ENCODE results near the gene CDX2. TPM values are rescaled to one million over a fixed set of nuclear protein-coding genes. Genes with fewer than 3 reads are reported as not detected.

CDX2 gene
- total and polyA plus RNA-seq, 3 experiments from 2014 or later: not detected

DNA sequence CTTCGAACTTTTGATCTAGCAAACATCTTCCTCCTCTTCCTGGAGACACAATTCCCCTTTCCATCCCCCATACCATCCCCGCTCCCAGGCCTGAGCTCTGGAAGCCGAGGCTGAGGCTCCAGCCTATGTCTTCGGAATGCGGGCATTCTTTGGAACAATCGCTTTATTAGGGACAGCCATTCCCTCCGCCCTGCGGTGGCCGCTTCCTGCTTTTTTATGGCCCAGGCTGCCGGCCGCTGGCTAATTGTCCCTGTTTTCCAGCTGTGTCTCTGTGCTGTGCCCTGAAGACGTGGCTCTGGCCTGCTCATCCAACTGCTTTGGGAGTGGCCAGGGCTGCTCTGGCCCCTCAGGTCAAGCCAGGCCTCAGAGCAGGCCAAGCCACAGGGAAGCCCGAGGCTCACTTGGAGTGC is 2.1 kb upstream of the CDX2 start:
- H3K4me1 ChIP-seq (ENCODE audit: insufficient read depth, low read length): no peaks in the 10 kb centered on the region
- no peak for DNase-seq
- peaks cover 34% of the 10 kb centered on the region for H3K27me3 ChIP-seq (ENCODE audit: insufficient read depth, low read length, poor library complexity, severe bottlenecking)
- ChIA-PET CTCF (interaction anchor here (1.2 kb wide), 1 partner anchor 13 kb away, joined by 3 read pairs; no protein-coding TSS in a partner anchor), POLR2A (no interaction called here)
- H3K36me3 ChIP-seq (ENCODE audit: insufficient read depth, low read length): no peaks in the 10 kb centered on the region
- Mint-ChIP-seq H3K4me1 (peaks cover 10 to 42% (median 19%) of the 10 kb centered on the region in 3 donors), H3K9me3 (no peaks in the 10 kb centered on the region), H3K36me3 (no peaks in the 10 kb centered on the region), H3K27ac (no peak overlapping the region), H3K27me3 (peaks cover 61 to 83% of the 10 kb centered on the region in 2 donors), H3K4me3 (peak overlapping the region in 1 of 7 donors; percentile 6)
- H3K9me3 ChIP-seq (ENCODE audit: low read length): no peaks in the 10 kb centered on the region
- H3K27ac ChIP-seq (ENCODE audit: low read depth, low read length): no peak overlapping the region
- H3K4me3 ChIP-seq (ENCODE audit: low read length): no peak overlapping the region

DNA sequence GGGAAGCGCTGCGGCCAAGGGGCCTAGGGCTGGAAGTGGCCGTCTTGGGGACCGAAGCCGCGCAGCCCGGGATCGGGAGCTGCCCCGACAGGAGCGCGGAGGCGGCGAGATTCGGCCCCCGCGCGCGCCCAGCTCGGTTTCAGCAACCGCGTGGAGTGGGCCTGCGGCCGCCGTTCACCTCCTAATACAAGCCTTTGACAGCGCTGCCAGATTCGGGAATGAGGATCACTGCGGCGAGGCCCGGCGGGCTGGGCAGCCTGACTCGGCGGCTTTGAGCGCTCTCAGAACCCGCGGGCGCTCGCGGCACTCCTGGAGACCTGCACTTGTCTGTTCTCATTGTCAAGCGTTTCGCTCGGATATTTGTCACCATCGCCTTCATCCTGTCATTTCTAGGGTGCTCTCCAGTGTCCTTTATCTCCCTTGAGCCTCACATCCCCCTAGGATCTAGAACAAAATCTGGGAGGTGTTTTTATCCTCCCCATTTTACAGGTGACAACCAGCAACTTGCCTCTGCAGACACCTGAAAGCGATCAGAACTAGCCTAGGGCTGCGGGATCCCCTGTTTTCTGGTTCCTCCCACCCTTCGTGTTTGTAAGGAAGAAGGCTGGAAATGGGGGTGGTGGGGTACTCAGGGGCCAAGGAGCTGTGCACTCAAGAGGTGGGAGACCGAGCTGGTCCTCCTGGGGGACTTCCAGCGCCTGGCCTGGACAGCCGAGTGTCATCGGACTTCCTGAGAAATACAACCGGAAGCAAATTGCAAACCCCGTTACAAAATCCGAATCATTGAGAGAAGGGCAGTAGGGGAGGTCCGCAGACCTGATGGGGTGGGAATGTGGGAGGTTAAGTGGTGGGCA is 1.5 kb upstream of the CDX2 start:
- no peaks in the 10 kb centered on the region for H3K36me3 Mint-ChIP-seq
- no peaks in the 10 kb centered on the region for H3K9me3 Mint-ChIP-seq
- POLR2A ChIA-PET: no interaction called here
- Histone ChIP-seq H3K27me3 (ENCODE audit: insufficient read depth, low read length, poor library complexity, severe bottlenecking) (peaks cover 36% of the 10 kb centered on the region), H3K27ac (ENCODE audit: low read depth, low read length) (no peak overlapping the region), H3K4me1 (ENCODE audit: insufficient read depth, low read length) (no peaks in the 10 kb centered on the region), H3K4me3 (ENCODE audit: low read length) (no peak overlapping the region), H3K36me3 (ENCODE audit: insufficient read depth, low read length) (no peaks in the 10 kb centered on the region), H3K9me3 (ENCODE audit: low read length) (no peaks in the 10 kb centered on the region)
- H3K27me3 Mint-ChIP-seq: peaks cover 61 to 84% of the 10 kb centered on the region in 2 donors
- CTCF ChIA-PET: interaction anchor here (1.2 to 1.4 kb wide), 2 partner anchors 10 to 13 kb away, joined by 3 read pairs; no protein-coding TSS in a partner anchor
- H3K27ac Mint-ChIP-seq: no peak overlapping the region
- DNase-seq: no peak
- H3K4me3 Mint-ChIP-seq: no peak overlapping the region
- H3K4me1 Mint-ChIP-seq: peaks cover 11 to 43% (median 19%) of the 10 kb centered on the region in 3 donors

GRCh38 chr13:27969866-27970229 is 733 bp upstream of the CDX2 start:
- Histone ChIP-seq H3K27me3 (ENCODE audit: insufficient read depth, low read length, poor library complexity, severe bottlenecking) (peaks cover 40% of the 10 kb centered on the region), H3K4me3 (ENCODE audit: low read length) (no peak overlapping the region), H3K27ac (ENCODE audit: low read depth, low read length) (no peak overlapping the region), H3K9me3 (ENCODE audit: low read length) (no peaks in the 10 kb centered on the region), H3K4me1 (ENCODE audit: insufficient read depth, low read length) (no peaks in the 10 kb centered on the region), H3K36me3 (ENCODE audit: insufficient read depth, low read length) (no peaks in the 10 kb centered on the region)
- Mint-ChIP-seq H3K36me3 (no peaks in the 10 kb centered on the region), H3K9me3 (no peaks in the 10 kb centered on the region), H3K4me3 (no peak overlapping the region), H3K27ac (no peak overlapping the region), H3K27me3 (peaks cover 63 to 84% of the 10 kb centered on the region in 2 donors), H3K4me1 (peaks cover 9 to 38% (median 13%) of the 10 kb centered on the region in 3 donors)
- CTCF ChIA-PET: interaction anchor here (1.4 kb wide), 1 partner anchor 10 kb away, joined by 3 read pairs; no protein-coding TSS in a partner anchor
- POLR2A ChIA-PET: no interaction called here
- no peak for DNase-seq

GRCh38 chr13:27968316-27969081 is 616 bp downstream of the CDX2 start:
- H3K4me3 ChIP-seq (ENCODE audit: low read length): no peak overlapping the region
- Mint-ChIP-seq H3K27ac (no peak overlapping the region), H3K4me1 (peaks cover 9 to 38% (median 13%) of the 10 kb centered on the region in 3 donors), H3K9me3 (no peaks in the 10 kb centered on the region), H3K27me3 (peaks cover 64 to 82% of the 10 kb centered on the region in 2 donors), H3K4me3 (no peak overlapping the region), H3K36me3 (peaks cover 0 to 1% (median 0%) of the 10 kb centered on the region in 3 donors)
- no peaks in the 10 kb centered on the region for H3K4me1 ChIP-seq (ENCODE audit: insufficient read depth, low read length)
- peaks cover 35% of the 10 kb centered on the region for H3K27me3 ChIP-seq (ENCODE audit: insufficient read depth, low read length, poor library complexity, severe bottlenecking)
- H3K9me3 ChIP-seq (ENCODE audit: low read length): no peaks in the 10 kb centered on the region
- CTCF ChIA-PET: interaction anchor here (1.1 kb wide), 1 partner anchor 138 kb away, joined by 3 read pairs; no protein-coding TSS in a partner anchor
- POLR2A ChIA-PET: no interaction called here
- no peaks in the 10 kb centered on the region for H3K36me3 ChIP-seq (ENCODE audit: insufficient read depth, low read length)
- H3K27ac ChIP-seq (ENCODE audit: low read depth, low read length): no peak overlapping the region
- no peak for DNase-seq

DNA sequence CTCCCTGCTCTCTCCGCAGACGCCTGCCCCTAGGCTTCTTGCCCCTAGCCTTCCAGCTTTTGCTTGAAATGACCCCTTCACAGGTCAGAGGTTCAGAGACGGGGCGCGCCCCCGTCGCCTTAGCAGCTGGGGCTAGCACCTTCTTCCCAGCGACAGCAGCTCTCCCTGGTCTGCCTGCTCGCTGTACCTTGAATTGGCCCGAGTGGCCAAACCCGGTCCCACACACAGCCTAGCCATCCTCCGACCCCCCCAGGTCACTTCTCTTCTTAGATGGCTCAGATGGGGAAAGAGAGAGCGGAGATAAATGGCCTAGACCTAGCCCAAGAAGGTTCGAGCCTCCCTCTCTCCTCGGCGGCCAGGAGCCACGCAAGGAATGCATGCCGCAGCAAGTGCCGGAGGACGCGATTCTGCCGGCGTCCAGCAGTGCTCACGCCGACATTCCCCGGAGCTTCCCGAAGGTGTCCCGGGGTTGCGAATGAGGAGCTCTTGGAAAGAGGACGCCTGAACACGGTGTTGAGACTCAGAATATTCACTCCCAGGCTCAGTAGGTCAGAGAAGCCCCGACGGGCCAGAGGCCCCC is 1.3 kb downstream of the CDX2 start:
- no peak for DNase-seq
- Mint-ChIP-seq H3K27me3 (peaks cover 67 to 80% of the 10 kb centered on the region in 2 donors), H3K4me3 (peak overlapping the region in 2 of 7 donors; percentile 17 to 19), H3K4me1 (peaks cover 9 to 38% (median 13%) of the 10 kb centered on the region in 3 donors), H3K9me3 (no peaks in the 10 kb centered on the region), H3K27ac (peak overlapping the region in 1 of 8 donors; percentile 39), H3K36me3 (peaks cover 0 to 1% (median 0%) of the 10 kb centered on the region in 3 donors)
- H3K4me3 ChIP-seq (ENCODE audit: low read length): no peak overlapping the region
- H3K27ac ChIP-seq (ENCODE audit: low read depth, low read length): no peak overlapping the region
- H3K36me3 ChIP-seq (ENCODE audit: insufficient read depth, low read length): no peaks in the 10 kb centered on the region
- H3K4me1 ChIP-seq (ENCODE audit: insufficient read depth, low read length): no peaks in the 10 kb centered on the region
- ChIA-PET CTCF (no interaction called here), POLR2A (no interaction called here)
- H3K27me3 ChIP-seq (ENCODE audit: insufficient read depth, low read length, poor library complexity, severe bottlenecking): peaks cover 37% of the 10 kb centered on the region
- no peaks in the 10 kb centered on the region for H3K9me3 ChIP-seq (ENCODE audit: low read length)

GRCh38 chr13:27967203-27967735 is 1.8 kb downstream of the CDX2 start:
- no peaks in the 10 kb centered on the region for H3K36me3 ChIP-seq (ENCODE audit: insufficient read depth, low read length)
- peaks cover 9 to 42% (median 13%) of the 10 kb centered on the region in 3 donors for H3K4me1 Mint-ChIP-seq
- ChIA-PET CTCF (no interaction called here), POLR2A (no interaction called here)
- H3K4me3 ChIP-seq (ENCODE audit: low read length): no peak overlapping the region
- no peaks in the 10 kb centered on the region for H3K9me3 Mint-ChIP-seq
- H3K4me1 ChIP-seq (ENCODE audit: insufficient read depth, low read length): no peaks in the 10 kb centered on the region
- H3K27ac ChIP-seq (ENCODE audit: low read depth, low read length): no peak overlapping the region
- H3K27me3 ChIP-seq (ENCODE audit: insufficient read depth, low read length, poor library complexity, severe bottlenecking): peaks cover 37% of the 10 kb centered on the region
- H3K27ac Mint-ChIP-seq: peak overlapping the region in 1 of 8 donors; percentile 59
- no peak for DNase-seq
- peaks cover 0 to 1% (median 0%) of the 10 kb centered on the region in 3 donors for H3K36me3 Mint-ChIP-seq
- peak overlapping the region in 3 of 7 donors; percentile 17 to 88 (median 19) for H3K4me3 Mint-ChIP-seq
- no peaks in the 10 kb centered on the region for H3K9me3 ChIP-seq (ENCODE audit: low read length)
- peaks cover 65 to 83% of the 10 kb centered on the region in 2 donors for H3K27me3 Mint-ChIP-seq

DNA sequence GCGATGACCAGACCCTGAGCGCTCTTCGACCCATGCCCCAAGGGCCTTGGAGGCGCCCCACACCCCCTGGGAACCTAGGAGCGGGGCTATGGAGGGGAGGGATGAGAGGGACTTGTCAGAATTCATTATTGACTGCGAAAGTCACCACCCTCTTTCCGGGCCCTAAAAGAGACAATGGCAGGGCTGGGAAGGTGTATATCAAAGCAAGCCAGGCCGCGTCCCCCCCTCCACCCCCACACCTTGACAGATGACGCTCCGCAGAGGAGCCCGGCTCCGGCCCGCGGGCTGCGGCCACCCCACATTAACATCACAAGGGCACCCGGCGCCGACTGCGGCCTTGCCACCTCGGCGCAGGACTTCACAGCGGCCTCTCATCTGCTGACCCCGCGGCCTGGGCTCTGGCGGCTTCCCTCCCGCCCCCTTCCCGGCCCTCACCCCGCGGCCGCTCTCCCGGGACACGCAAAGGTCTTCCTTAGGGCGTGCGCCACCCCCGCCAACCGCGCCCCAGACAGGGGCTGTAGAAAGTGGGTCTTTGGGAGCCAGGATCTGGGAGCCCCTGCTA is 2.4 kb downstream of the CDX2 start:
- H3K36me3 ChIP-seq (ENCODE audit: insufficient read depth, low read length): no peaks in the 10 kb centered on the region
- Mint-ChIP-seq H3K27me3 (peaks cover 64 to 84% of the 10 kb centered on the region in 2 donors), H3K36me3 (peaks cover 0 to 1% (median 0%) of the 10 kb centered on the region in 3 donors), H3K4me1 (peaks cover 9 to 45% (median 13%) of the 10 kb centered on the region in 3 donors), H3K27ac (no peak overlapping the region), H3K4me3 (no peak overlapping the region), H3K9me3 (no peaks in the 10 kb centered on the region)
- POLR2A ChIA-PET: no interaction called here
- DNase-seq: no peak
- CTCF ChIA-PET: no interaction called here
- no peak overlapping the region for H3K4me3 ChIP-seq (ENCODE audit: low read length)
- no peaks in the 10 kb centered on the region for H3K4me1 ChIP-seq (ENCODE audit: insufficient read depth, low read length)
- peaks cover 35% of the 10 kb centered on the region for H3K27me3 ChIP-seq (ENCODE audit: insufficient read depth, low read length, poor library complexity, severe bottlenecking)
- H3K27ac ChIP-seq (ENCODE audit: low read depth, low read length): no peak overlapping the region
- no peaks in the 10 kb centered on the region for H3K9me3 ChIP-seq (ENCODE audit: low read length)

Data from CD8-positive, alpha-beta memory T cell (primary cell).